ENCODE results near the gene CASP9.
"Not testable (repeated sequence)": the region's sequence is repeated elsewhere in the genome, so short reads cannot be mapped to it uniquely, and the experiment has no call there.

- TF ChIP-seq, protein P1, sequence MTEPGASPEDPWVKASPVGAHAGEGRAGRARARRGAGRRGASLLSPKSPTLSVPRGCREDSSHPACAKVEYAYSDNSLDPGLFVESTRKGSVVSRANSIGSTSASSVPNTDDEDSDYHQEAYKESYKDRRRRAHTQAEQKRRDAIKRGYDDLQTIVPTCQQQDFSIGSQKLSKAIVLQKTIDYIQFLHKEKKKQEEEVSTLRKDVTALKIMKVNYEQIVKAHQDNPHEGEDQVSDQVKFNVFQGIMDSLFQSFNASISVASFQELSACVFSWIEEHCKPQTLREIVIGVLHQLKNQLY (CRISPR knock-in tag; IDR thresholded peaks at IDR 0.05): not testable (repeated sequence)
- TF ChIP-seq, protein P2, sequence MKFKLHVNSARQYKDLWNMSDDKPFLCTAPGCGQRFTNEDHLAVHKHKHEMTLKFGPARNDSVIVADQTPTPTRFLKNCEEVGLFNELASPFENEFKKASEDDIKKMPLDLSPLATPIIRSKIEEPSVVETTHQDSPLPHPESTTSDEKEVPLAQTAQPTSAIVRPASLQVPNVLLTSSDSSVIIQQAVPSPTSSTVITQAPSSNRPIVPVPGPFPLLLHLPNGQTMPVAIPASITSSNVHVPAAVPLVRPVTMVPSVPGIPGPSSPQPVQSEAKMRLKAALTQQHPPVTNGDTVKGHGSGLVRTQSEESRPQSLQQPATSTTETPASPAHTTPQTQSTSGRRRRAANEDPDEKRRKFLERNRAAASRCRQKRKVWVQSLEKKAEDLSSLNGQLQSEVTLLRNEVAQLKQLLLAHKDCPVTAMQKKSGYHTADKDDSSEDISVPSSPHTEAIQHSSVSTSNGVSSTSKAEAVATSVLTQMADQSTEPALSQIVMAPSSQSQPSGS (CRISPR knock-in tag; IDR thresholded peaks at IDR 0.05; ENCODE audit: borderline replicate concordance, low read depth): not testable (repeated sequence)
Observed at GRCh38 chr1:15463926-15464322, 60.1 kb downstream of the CASP9 start.
